ENCODE measurements around the gene EPHB2. TPM values are rescaled to one million over a fixed set of nuclear protein-coding genes. Genes with fewer than 3 reads are reported as not detected.

Gene EPHB2
- total and polyA plus RNA-seq, 2 of the 4 experiments (the other 2 are of a cell fraction) = 52.3 to 58.8 TPM

DNA sequence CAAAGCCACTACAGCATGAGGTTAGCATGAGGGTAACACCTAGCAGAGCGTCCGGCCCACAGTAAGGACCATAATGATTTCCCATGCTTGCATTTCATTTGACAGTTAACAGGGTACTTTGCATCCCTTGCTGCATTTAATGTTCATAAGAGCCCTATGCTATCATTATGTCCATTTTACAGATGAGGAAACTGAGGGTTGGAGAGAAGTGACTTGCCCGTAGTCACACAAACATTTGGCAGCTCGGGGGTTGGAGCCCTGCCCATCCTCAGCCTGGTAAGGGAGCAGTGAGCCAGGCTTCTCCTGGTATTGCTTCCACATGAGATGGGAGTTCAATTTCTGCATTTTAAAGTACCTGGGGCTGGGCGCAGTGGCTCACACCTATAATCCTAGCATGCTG lies 16.5 kb upstream of the EPHB2 start:
- TF ChIP-seq CEBPB (IDR thresholded peaks at IDR 0.05; ENCODE audit: low read depth, low read length) = no peak
- no peak for TF ChIP-seq MXI1 (IDR thresholded peaks at IDR 0.05; ENCODE audit: borderline replicate concordance, low read depth, low read length)
- TF ChIP-seq SMC3 (IDR thresholded peaks at IDR 0.05; ENCODE audit: low read depth, low read length) = no peak
- no peak for TF ChIP-seq BHLHE40 (IDR thresholded peaks at IDR 0.05; ENCODE audit: low read depth, low read length)
- TF ChIP-seq NFE2L2 (IDR thresholded peaks at IDR 0.05; ENCODE audit: low read depth, low read length) = no peak
- TF ChIP-seq FOS (IDR thresholded peaks at IDR 0.05; ENCODE audit: low read depth, low read length) = no peak
- TF ChIP-seq MAFK (IDR thresholded peaks at IDR 0.05; ENCODE audit: low read depth, low read length) = no peak
- TF ChIP-seq, protein P1, sequence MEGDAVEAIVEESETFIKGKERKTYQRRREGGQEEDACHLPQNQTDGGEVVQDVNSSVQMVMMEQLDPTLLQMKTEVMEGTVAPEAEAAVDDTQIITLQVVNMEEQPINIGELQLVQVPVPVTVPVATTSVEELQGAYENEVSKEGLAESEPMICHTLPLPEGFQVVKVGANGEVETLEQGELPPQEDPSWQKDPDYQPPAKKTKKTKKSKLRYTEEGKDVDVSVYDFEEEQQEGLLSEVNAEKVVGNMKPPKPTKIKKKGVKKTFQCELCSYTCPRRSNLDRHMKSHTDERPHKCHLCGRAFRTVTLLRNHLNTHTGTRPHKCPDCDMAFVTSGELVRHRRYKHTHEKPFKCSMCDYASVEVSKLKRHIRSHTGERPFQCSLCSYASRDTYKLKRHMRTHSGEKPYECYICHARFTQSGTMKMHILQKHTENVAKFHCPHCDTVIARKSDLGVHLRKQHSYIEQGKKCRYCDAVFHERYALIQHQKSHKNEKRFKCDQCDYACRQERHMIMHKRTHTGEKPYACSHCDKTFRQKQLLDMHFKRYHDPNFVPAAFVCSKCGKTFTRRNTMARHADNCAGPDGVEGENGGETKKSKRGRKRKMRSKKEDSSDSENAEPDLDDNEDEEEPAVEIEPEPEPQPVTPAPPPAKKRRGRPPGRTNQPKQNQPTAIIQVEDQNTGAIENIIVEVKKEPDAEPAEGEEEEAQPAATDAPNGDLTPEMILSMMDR (conservative IDR thresholded peaks at IDR 0.05; ENCODE audit: low read depth, low read length) = no peak
- TF ChIP-seq RAD21 (IDR thresholded peaks at IDR 0.05; ENCODE audit: low read length) = no peak
- no peak for TF ChIP-seq POLR2A (IDR thresholded peaks at IDR 0.05; ENCODE audit: low read depth, low read length)
- no peak for TF ChIP-seq RFX5 (IDR thresholded peaks at IDR 0.05; ENCODE audit: low read depth, low read length)
- no peak for TF ChIP-seq CHD1 (IDR thresholded peaks at IDR 0.05; ENCODE audit: low read depth, low read length)
- TF ChIP-seq, protein P2, sequence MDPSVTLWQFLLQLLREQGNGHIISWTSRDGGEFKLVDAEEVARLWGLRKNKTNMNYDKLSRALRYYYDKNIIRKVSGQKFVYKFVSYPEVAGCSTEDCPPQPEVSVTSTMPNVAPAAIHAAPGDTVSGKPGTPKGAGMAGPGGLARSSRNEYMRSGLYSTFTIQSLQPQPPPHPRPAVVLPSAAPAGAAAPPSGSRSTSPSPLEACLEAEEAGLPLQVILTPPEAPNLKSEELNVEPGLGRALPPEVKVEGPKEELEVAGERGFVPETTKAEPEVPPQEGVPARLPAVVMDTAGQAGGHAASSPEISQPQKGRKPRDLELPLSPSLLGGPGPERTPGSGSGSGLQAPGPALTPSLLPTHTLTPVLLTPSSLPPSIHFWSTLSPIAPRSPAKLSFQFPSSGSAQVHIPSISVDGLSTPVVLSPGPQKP (IDR thresholded peaks at IDR 0.05; ENCODE audit: borderline replicate concordance, low read depth, low read length) = no peak
- TF ChIP-seq MAZ (IDR thresholded peaks at IDR 0.05; ENCODE audit: borderline replicate concordance, low read depth, low read length) = no peak
- no peak for TF ChIP-seq RCOR1 (IDR thresholded peaks at IDR 0.05; ENCODE audit: insufficient replicate concordance, low read length)
- TF ChIP-seq, protein P3, sequence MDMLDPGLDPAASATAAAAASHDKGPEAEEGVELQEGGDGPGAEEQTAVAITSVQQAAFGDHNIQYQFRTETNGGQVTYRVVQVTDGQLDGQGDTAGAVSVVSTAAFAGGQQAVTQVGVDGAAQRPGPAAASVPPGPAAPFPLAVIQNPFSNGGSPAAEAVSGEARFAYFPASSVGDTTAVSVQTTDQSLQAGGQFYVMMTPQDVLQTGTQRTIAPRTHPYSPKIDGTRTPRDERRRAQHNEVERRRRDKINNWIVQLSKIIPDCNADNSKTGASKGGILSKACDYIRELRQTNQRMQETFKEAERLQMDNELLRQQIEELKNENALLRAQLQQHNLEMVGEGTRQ (IDR thresholded peaks at IDR 0.05; ENCODE audit: low read depth, low read length) = no peak
- no peaks in the 10 kb centered on the region for H3K79me1 ChIP-seq (ENCODE audit: low read depth in 1 of 2, low read length in 2 of 2)
- no peaks in the 10 kb centered on the region for H3K9me3 ChIP-seq (ENCODE audit: control insufficient read depth, insufficient read depth, low read length)
- dilution Hi-C loops (cut with HindIII; ENCODE audit: low sequenced_read_pairs, unreplicated experiment) (no loop called here), in situ Hi-C loops (cut with MboI; ENCODE audit: low sequenced_read_pairs) (no loop called here), intact Hi-C loops (cut with micrococcal nuclease) (no loop called here)
- H4K91ac ChIP-seq (ENCODE audit: insufficient read depth, low read depth, low read length) = no peak overlapping the region
- H3K9ac ChIP-seq (ENCODE audit: low read depth, low read length) = no peak overlapping the region
- H2BK20ac ChIP-seq (ENCODE audit: low read depth, low read length) = 0 out of 2 replicates have a peak overlapping the region, but pooled peaks have one; percentile 16
- no peak overlapping the region for H3K56ac ChIP-seq (ENCODE audit: extremely low read depth, insufficient read depth, low read length)
- no peak overlapping the region for H2AK5ac ChIP-seq (ENCODE audit: low read depth, low read length)
- no peak overlapping the region for H3K27ac ChIP-seq (ENCODE audit: insufficient read depth, low read length)
- WGBS, 2 experiments (ENCODE audit: extremely low coverage in 2 of 2, insufficient read length in 1 of 2) = 80% methylated on average over 1 of the region's 5 CpGs; no CpG with 5 or more reads in 1 of the 2 experiments
- DNase-seq = no peak
- H2BK5ac ChIP-seq (ENCODE audit: low read depth, low read length, poor library complexity, severe bottlenecking) = no peak overlapping the region
- peaks cover 3% of the 10 kb centered on the region for H3K4me1 ChIP-seq (ENCODE audit: control insufficient read depth, insufficient read depth, low read length)
- H3K18ac ChIP-seq (ENCODE audit: low read depth, low read length) = no peak overlapping the region
- 0 out of 2 replicates have a peak, but pooled peaks cover 5% of the 10 kb centered on the region for H3K9me1 ChIP-seq (ENCODE audit: insufficient read depth, low read length)
- no peak overlapping the region for H3K14ac ChIP-seq (replicated peaks; ENCODE audit: low read depth, low read length)
- H2BK15ac ChIP-seq (ENCODE audit: low read depth, low read length) = no peak overlapping the region
- CTCF ChIA-PET = no interaction called here
- no peaks in the 10 kb centered on the region for H3K27me3 ChIP-seq (ENCODE audit: control insufficient read depth, insufficient read depth, low read length)
- no peak overlapping the region for H3K4me2 ChIP-seq (ENCODE audit: low read depth, low read length)
- POLR2A ChIA-PET (ENCODE audit: unreplicated experiment) = no interaction called here
- H2AK9ac ChIP-seq (replicated peaks; ENCODE audit: low read depth, low read length, poor library complexity) = no peak overlapping the region
- ATAC-seq (ENCODE audit: low read depth) = no peak
- no peak overlapping the region for H2AFZ ChIP-seq (replicated peaks; ENCODE audit: low read length, poor library complexity)
- H4K8ac ChIP-seq (ENCODE audit: low read depth in 2 of 2, low read length in 2 of 2) = no peak overlapping the region
- no peak overlapping the region for H4K5ac ChIP-seq (ENCODE audit: low read depth, low read length)
- H4K20me1 ChIP-seq (ENCODE audit: insufficient read depth, low read length) = no peaks in the 10 kb centered on the region
- BruUV-seq (replicated peaks) = no TSS peak
- H3K36me3 ChIP-seq (ENCODE audit: control insufficient read depth, insufficient read depth, low read length) = no peaks in the 10 kb centered on the region
- H3K4ac ChIP-seq (ENCODE audit: low read depth, low read length) = no peak overlapping the region
- no peak overlapping the region for H2BK120ac ChIP-seq (ENCODE audit: low read depth, low read length)
- no peak overlapping the region for H3K23ac ChIP-seq (ENCODE audit: low read depth, low read length)
- no peak overlapping the region for H3K4me3 ChIP-seq (ENCODE audit: insufficient read depth, low read depth, low read length)

Data from IMR-90 (cell line).